COLO829 (cell line): ENCODE data around the gene SAPCD2.
A peak's percentile ranks its signal among the peaks of the same experiment; 100 is the strongest.
"Not testable (repeated sequence)": the region's sequence is repeated elsewhere in the genome, so short reads cannot be mapped to it uniquely, and the experiment has no call there.

ENCODE experiments used
- DNase-seq: peaks from one replicate; pipeline ENCODE4 v3.0.0; 2012; ENCODE audit warnings: low spot score

SAPCD2 gene

DNA sequence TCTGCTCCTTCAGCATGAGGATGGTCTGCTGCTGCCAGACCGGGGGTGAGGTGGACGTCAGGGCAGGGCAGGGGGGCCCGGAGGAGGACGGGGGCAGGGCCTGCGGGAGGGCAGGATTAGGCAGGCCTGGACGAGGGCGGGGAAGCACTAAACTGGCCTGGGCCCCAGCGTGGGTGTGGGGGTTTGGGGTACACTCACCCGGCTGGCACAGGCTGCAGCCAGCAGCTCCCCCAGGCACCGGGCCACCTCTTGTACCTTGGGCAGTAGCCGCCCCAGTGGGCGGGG, 5.5 kb downstream of the SAPCD2 start:
- no peak for DNase-seq

DNA sequence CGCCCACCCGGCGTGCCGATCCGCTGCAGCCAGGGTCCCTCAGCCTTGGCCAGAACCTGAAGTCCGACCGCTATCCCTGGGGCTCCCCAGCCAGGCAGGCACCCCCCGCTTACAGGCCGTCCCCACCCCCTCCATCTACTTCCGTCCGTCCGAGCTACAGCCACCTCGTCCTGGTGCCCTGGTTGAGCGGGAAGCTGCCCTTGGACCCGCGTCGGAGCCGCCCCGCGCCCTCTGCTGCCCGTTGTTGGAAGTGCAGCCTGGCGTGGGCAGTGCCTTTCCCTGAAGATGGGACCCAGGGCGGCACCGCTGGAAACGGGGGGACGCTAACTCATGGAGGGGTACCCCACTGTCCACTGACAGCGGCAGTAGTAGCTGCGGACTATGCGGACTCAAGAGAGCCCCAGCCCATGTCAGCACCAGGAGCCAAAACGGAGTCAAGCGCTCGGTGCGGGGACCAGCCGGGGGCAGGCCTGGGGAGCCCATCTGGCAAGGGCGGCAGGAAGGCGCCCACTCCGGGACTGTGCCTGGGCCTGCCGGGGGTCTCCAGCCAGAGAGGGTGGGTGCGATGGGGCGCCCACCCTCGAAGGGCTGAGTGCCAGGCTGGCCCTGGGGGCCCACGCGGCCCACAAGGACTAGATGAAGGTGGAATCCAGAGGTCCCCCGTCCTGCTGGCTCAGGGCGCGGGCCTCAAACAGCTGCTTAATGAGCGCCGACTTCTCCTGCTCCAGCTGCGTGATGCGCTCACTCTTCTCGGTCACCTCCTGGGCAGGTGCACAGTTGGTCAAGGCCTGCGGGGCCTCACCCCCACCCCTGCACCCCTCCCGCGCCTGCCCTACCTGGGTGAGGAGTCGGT, 6.1 kb downstream of the SAPCD2 start:
- peak; percentile 64 for DNase-seq

DNA sequence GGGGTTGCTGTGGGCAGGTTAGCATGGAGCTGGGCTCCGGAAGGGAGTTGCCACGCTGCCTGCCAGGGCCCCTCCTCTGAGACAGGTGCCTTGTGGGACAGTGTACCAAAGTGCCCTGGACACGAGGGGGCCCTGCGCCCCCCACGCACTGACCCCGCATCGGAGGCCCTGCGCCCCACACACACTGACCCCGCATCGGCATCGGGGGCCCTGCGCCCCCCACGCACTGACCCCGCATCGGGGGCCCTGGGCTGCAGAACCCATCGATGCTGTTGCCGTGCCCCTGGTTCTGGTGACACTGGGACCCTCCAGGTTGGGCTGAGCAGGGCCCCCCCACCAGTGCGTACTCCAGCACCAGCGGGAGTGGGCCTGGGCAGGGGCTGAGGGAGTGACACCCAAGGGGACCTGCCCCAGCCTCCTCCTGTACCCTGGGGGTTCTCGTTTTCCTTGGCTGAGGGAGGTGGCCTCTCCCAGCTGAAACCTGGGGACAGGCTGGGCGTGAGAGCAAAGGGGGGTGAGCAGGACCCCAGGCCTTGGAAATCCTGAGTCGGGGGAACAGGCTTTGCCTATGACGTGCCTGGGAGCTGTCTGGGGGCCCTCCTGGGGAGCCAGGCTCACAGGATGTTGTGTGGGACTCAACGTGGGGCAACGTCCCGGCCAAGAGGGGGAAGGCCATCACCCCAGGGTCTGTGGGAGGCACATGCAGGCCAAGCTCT, 6.9 kb downstream of the SAPCD2 start:
- DNase-seq = no peak

DNA sequence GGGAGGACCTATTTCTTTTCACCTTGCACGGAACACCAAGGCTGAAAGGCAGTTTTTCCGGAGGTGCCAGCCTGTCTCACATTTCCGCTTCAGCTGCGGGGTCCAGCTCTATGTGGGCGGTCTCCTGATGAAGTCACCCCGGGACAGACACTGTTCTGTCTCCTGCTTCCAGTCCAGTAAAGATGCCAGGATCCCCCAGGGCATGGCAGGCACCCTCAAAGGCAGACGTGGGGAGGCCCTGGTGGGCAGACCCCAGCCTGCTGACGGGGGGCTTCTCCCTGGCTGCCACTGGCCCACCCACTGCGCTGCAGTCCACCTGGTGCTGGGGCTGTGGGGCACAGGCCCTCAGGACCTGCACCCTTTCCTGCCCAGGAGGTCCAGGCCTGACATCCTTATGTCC, 7.6 kb downstream of the SAPCD2 start:
- not testable (repeated sequence) for DNase-seq

DNA sequence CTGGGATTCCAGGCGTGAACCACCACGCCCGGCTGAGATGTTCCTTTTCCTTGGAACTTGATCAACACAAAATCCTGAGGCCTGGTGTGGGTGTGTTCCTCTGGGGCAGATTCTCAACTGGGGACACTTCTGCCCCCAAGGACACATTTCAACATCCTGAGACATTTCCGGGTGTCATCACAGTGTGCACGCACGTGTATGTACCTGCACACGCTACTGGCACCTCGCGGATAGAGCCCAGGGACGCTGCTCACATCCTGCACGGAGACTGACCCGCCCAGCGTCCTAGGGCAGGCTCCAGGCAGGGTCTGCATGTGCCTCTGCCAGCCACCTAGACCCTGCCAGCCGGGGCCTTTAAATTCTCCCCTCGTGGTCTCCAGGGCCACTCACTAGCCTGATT, 8.0 kb downstream of the SAPCD2 start:
- DNase-seq = no peak

DNA sequence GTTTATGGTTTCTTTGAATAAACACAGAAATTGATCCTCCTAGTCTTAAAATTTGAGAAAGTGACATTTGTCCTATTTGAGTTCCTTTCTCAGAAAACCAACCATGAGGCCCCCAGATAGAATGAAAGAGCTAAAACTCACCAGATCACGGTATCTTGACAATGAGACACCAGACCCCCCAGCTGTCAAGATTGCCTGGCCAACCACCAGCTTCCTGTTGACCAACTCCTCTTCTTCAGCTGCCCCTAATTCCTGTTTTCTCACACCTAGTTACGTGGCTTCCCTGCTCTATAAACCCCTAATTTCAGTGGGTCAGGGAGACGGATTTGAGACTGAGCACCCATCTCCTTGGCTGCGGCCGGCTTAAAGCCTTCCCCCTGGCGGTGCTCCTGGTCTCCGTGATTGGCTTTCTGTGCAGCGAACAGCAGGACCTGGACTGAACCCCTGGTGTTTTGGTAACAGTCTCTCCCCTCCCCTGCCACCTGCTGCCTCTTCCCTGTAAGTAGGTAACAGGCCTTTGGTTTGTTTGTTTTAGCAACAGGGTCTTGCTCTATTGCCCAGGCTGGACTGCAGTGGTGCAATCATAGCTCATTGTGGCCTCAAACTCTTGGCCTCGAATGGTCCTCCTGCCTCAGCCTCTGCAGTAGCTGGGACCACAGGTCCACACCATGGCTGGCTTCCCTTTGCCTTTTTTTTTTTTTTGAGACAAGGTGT, 11.7 kb downstream of the SAPCD2 start:
- DNase-seq = no peak

DNA sequence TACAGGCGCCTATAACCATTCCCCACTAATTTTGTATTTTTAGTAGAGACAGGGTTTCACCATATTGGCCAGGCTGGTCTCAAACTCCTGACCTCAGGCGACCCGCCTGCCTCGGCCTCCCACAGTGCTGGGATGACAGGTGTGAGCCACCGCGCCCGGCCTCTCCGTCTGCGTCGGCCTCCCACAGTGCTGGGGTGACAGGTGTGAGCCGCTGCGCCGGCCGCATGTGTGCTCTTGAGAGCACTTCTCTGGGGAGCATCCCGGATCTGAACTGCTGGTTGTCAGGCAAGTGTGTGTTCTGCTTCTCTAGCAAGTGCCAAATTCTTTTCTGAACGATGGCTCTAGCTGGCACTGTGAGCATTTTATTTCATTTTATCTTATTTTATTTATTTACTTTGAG, 12.8 kb downstream of the SAPCD2 start:
- DNase-seq = no peak

DNA sequence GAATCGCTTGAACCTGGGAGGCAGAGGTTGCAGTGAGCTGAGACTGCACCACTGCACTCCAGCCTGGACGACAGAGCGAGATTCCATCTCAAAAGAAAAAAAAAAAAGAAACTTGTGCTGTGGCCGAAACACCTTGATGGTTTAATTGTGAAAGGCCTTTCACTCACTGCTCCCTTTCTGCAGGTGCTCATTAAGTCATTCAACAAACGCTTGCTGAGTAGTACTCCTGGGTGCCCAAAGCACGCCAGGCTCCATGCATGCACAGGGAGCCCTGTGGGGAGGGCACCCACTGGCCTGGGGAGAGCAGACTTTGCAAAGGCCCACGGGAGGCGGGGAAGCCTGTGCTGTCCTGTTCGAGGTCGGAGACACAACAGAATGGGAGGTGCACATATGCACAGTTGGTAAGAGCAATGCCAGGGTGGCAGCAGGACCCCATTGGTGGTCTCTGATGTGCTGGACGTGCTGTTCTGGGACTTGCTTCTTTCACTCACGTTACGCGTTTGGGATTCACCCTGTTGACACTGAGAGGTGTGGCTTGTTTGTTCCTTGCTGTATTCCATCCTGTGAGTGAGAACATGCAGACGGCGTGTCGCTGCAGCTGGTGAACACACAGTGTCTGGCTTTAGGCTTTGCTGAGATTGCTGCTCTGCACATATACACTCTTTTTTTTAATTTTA, 13.5 kb downstream of the SAPCD2 start:
- no peak for DNase-seq

DNA sequence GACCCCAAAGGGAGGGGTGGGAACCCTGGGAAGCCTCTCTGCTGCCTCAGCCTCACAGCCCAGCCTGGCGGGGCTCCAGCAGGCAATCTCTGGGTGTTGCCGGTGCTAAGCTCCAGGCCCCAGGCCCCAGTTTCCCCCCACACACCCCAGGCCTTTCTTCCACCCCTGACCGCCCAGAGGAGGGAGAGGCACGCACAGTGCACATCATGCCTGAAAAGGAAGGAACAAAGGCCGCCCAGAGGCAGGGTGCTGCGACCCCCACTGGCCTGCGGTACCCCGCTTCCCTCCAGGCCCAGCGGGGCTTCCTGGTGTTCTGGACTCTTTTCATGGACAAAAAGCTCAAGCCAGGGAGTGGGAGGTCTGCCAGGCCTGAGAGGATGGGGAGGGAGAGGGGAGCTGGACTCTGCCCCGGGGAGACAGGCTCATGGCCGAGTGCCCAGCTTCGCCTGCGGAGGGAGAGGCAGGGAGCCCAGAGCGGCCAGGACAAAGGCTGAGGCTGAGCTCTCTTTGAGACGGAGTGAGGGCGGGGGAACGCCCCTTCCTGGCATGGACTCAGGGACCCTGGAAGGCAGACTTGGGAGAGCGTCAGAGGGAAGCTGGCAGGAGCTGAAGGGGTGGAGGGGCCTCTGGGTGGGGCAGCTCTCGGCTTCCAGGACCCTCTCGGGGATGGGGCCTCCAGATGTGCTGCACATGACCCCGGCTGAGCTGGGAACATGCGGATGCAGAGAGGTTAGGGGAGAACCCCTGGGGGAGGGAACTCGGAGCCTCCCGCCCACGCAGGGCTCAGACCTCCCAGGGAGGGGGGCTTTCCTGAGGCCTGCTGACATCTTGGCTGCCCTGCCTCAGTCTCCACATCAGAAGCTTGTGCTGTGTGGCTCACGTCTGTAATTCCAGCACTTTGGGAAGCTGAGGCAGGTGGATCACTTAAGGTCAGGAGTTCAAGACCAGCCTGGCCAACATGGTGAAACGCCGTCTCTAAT, 14.7 kb downstream of the SAPCD2 start:
- peak; percentile 67 for DNase-seq

DNA sequence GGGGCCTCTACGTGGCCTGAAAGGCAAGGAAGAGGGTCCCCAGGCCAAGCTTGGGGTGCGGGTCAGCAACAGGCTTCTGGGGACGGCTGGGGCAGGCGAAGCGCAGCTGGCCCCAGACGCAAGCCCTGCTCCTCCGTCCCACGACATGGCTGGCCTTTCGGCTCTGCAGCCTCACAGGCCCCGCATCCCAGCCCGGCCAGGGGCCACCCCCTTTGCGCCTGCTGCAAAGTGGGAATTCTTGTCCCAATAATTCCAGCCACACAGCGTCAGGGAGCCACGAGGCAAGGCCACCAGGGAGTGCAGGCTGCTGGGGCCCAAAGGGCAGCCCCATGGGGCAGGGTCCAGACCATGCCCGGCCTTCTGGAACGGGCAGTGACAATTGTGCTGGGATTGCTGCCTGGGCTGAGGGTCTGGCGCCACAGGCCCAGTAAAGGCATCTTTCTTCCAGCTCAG, 15.4 kb downstream of the SAPCD2 start:
- no peak for DNase-seq

DNA sequence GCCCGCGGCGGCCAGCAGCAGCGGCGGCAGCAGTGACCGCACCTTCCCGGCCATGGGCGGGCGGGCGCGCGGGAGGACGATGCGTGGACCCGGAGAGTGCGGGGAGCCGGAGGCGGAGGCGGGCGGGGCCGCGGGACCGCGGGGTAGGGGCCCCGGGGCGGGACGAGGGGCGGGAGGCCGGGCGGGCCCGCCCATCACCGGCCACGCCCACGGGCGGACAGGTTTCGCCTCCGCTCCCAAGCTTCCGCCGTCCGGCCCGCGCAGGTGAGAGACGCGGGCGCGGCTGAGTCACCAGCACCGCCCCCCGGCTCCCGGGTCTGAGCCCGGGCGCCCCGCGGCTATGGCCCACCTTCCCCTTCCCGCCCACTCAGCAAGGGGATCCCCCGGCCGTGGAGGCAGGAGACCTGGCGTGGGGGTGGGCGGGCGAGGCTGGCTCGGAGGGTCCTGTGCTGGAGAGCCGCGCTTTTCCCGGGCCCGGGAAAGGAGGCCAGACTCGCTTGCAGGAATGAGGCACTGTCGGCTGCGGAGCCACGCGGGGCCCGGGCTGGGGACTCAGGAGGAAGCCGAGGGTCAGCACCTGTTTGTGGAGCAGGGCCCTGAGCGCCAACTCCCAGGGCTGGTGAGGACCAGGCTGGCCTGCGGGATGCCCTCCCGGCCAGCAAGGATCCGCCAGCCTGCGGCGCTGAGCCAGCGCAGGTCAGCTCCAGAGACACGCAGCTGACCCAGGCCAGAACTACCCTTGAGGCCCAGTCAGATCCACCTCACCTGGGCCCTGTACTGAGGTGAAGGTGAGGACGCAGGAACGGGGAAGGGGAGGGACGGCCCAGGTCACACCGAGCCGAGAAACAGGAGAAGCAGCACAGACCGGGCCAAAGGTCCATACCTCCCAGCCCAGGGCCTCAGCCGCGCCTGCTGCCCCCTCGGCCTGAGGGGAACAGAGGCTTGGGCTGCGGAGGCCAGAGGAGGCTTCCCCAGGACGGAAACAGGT, 16.1 kb downstream of the SAPCD2 start, which contains the start of gene ENTPD2:
ENTPD2 (minus strand) TSS at position 118 of the 988 bp plus-strand sequence; CDS start at position 54, 64 bp downstream.
- no peak for DNase-seq

DNA sequence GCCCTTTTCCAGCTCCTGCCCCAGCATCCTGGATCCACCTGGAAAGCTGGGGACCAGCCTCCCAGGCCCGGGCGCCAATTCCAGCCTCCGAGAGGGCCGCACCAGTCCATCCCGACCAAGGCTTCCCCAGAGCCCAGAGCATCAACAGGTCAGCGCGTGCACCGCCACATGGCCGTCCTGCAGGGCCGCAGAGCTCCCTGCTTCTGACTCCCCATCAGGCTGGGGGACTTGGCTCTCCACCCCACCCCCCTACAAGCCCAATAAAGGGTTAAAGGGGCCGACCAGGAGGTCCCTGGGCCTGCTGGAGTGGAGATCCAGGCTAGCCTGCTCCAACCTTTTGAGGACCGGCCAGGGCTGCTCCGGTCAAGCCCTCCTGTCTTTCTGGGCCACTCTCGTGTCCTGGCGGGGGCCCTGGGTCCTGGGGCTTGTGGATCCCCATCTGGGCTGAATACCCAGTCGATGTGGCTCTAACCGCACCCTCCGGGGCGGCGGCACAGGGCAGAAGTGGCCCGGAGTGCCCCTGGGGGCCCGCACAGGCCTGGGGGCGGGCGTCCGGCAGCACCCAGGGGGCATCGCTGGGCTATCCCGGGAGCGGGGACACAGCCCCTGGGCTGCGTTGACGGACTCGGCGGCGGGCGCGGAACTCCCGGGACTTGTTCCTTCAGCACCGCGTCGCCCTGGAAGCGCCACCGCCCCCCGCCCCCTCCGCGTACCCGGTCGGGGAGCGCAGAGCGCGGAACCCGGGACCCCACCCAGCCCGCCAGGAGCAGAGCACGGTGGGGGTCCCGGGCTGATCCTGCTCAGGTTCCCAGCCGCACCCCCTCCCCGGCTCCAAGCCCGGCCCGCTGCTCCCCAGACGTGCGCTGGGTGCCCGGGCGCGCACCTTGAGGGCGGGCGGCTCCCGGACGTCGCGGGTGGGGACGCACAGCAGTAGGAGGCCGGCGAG, 17.1 kb downstream of the SAPCD2 start:
- DNase-seq = no peak

DNA sequence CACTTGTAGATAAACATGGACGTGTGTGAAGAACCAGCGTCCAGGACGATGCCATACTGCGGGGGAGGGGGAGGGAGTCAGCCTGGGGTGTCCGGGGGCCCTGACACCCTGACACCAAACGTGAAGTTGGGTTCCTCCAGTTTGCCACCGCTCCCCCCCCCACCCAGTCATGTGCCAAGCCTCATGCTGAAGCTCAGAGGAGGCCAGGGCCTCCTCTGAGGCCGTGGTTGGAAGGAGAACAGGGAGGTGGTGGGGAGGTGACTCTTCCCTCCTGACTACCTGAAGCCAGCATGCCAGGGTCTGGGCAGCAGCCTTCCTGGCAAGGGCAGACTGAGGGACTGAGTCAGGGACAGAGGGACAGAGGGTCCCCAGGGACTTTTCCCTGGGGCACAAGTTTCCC, 18.1 kb downstream of the SAPCD2 start:
- DNase-seq = no peak

DNA sequence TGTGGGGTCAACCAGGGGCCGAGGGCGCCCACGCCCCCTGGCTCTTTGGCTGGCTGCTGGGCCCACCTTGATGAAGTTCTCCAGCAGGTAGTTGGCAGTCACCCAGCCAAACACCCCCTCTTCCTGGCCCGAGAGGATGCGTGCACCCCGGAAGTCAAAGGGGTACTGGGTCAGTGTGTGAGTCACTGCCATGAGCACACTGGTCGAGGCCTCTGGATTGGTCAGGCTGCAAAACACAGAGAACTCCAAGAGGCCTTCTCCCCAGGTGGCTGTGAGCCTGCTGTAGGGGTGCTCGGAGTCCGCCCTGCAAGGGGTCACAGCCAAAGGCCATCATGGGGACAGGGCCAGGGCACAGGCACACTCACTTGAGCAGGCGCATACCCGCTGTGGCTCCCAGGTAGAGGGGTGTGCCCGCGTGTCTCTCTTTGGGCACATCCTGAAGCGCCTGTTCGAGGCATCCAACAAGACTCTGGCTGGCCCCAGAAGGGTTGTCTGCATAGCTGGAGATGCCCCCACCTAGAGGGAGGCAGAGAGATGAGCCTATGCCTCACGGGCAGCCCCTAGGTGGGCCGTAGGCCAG, 19.1 kb downstream of the SAPCD2 start:
- no peak for DNase-seq

DNA sequence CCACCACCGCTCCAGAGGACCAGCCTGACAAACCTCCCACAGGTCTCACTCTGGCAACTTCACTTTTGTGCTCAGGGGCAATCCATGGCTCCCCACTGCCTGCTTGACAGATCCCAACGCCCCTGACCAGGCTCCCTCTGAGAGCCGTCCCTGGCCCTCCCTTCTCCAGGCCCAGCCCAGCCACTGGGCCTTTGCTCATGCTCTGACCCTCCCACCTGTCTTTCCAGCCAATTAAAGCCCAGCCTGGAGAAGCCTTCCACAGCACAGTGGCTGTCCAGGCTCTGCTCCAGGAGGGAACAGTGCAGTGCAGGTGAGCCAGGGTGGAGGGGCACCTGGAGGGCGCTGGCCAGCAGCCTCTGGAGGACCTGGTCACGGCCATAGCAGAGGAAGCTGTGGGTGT, 19.8 kb downstream of the SAPCD2 start:
- no peak for DNase-seq

DNA sequence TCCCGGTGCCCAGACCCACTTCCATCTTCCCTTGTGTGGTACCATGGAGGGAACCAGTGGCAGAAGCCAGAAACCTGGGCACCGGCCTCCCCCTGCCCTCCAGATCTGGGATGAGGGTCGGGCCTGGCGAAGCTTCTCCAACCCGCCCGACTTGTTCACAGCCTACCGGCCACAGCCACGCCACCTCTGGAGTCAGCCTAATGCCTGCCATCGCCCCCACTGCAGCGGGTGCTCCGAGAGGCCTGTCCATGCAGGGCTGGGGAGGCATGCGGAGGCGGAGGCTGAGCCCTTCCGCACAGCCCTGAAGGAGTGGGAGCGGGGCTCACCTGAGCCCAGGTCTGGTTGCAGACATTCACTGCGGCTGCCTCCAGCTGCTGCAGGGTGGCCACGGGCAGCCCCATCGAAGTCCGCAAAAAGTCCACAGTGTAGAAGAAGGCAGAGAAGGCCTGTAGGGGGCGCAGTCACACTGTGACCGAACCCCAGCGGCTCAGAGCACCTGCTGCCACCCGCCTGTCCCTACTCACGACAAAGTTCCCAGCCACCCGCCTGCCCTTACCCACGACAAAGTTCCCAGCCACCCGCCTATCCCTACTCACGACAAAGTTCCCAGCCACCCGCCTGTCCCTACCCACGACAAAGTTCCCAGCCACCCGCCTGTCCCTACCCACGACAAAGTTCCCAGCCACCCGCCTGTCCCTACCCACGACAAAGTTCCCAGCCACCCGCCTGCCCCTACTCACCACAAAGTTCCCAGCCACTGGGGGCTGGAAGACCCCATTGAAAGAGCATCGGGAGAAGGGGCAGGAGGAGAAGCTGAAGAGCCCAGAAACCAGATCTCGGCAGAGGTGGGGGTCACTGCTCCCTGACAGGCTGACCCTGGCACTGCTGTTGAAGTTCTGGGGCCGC, 20.6 kb downstream of the SAPCD2 start:
- peak; percentile 59 for DNase-seq
